ENCODE results near the gene BMP5. TPM values are rescaled to one million over a fixed set of nuclear protein-coding genes. Genes with fewer than 3 reads are reported as not detected.

BMP5 gene
- total and polyA plus RNA-seq, 9 donors, result 12.2 to 26.4 (median 17.1) TPM

DNA sequence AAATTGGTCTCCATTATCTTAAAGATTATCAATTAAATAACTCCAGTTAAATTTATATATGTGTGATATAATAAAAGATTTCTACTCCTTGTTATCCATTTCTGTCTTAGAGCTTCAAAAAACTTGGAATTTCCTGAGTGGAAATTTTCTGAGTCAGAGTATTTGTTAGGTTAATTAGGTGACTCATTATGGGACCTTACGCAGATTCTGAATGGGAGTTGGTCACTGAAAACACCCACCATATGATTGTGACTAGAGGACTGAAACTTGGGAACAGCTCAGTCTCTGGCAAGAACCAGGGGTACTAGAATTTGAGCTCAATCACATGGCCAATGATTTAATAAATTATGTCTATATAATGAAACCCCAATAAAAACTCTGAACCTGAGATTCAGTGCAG lies 171.0 kb downstream of the BMP5 start:
- DNase-seq, result peak; percentile 11
- no peaks in the 10 kb centered on the region for H3K27me3 ChIP-seq (ENCODE audit: control insufficient read depth, insufficient read depth, low read length)
- H3K36me3 ChIP-seq (ENCODE audit: control insufficient read depth, insufficient read depth, low read length), result no peaks in the 10 kb centered on the region
- WGBS (ENCODE audit: insufficient coverage), result no CpG with 5 or more reads among the region's 1 CpG
- no peak overlapping the region for H3K27ac ChIP-seq (ENCODE audit: low read length)
- no peak overlapping the region for H3K4me3 ChIP-seq (ENCODE audit: low read length)
- no peaks in the 10 kb centered on the region for H3K9me3 ChIP-seq (replicated peaks; ENCODE audit: control insufficient read depth, low read depth, low read length)
- no peaks in the 10 kb centered on the region for H3K4me1 ChIP-seq (ENCODE audit: control insufficient read depth, insufficient read depth, low read length)
